Measurements from ENCODE around the gene MACROH2A2. TPM values are rescaled to one million over a fixed set of nuclear protein-coding genes. Genes with fewer than 3 reads are reported as not detected.

MACROH2A2 gene
- total and polyA plus RNA-seq, 10 donors = 1.2 to 4.9 (median 3.1) TPM

DNA sequence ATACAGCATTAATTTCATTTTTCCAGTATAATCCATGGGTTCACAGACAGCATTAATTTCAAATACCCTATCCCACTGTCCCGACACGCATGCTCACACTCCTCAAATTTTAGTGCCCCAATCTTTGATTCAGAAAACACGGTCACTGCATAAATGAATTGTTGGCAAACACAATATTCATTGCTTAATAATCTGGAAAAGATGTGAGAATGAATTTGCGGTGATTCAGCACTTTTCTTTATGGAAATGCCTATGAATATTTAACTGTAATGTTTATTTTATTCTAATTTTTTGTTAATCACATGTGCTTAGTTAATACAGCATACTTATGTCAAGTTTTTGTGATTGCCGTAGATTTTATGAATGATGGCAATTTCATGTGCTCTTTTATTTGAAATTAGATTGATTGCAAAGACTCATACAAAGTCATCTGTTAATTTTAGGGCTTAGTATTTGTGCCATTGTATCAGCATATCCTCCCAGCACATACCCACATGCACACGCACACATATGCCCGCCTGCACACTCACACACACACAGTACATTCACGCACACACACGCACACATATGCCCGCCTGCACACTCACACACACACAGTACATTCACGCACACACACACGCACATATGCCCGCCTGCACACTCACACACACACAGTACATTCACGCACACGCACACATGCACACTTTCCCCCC lies 35.1 kb downstream of the MACROH2A2 start:
- no peak overlapping the region for H3K4me3 ChIP-seq
- no peak overlapping the region for H3K27ac ChIP-seq
- TF ChIP-seq, protein P1, sequence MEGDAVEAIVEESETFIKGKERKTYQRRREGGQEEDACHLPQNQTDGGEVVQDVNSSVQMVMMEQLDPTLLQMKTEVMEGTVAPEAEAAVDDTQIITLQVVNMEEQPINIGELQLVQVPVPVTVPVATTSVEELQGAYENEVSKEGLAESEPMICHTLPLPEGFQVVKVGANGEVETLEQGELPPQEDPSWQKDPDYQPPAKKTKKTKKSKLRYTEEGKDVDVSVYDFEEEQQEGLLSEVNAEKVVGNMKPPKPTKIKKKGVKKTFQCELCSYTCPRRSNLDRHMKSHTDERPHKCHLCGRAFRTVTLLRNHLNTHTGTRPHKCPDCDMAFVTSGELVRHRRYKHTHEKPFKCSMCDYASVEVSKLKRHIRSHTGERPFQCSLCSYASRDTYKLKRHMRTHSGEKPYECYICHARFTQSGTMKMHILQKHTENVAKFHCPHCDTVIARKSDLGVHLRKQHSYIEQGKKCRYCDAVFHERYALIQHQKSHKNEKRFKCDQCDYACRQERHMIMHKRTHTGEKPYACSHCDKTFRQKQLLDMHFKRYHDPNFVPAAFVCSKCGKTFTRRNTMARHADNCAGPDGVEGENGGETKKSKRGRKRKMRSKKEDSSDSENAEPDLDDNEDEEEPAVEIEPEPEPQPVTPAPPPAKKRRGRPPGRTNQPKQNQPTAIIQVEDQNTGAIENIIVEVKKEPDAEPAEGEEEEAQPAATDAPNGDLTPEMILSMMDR (IDR thresholded peaks at IDR 0.05 in 8 of 11, conservative IDR thresholded peaks at IDR 0.05 in 3 of 11) = no peak
- TF ChIP-seq POLR2AphosphoS5 (IDR thresholded peaks at IDR 0.05) = no peak
- no peak for TF ChIP-seq POLR2A (IDR thresholded peaks at IDR 0.05)
- H3K36me3 ChIP-seq = no peaks in the 10 kb centered on the region
- 89 to 97% (median 92%) methylated on average over 15 of the region's 15 CpGs for WGBS, 5 donors
- no peak for DNase-seq
- H3K27me3 ChIP-seq (replicated peaks in 1 of 7) = no peaks in the 10 kb centered on the region
- H3K9me3 ChIP-seq = no peaks in the 10 kb centered on the region
- intact Hi-C loops (cut with DNase I; ENCODE audit: low total_unique reads) = no loop called here
- H3K4me1 ChIP-seq = peaks cover 0 to 15% (median 7%) of the 10 kb centered on the region in 6 donors

DNA sequence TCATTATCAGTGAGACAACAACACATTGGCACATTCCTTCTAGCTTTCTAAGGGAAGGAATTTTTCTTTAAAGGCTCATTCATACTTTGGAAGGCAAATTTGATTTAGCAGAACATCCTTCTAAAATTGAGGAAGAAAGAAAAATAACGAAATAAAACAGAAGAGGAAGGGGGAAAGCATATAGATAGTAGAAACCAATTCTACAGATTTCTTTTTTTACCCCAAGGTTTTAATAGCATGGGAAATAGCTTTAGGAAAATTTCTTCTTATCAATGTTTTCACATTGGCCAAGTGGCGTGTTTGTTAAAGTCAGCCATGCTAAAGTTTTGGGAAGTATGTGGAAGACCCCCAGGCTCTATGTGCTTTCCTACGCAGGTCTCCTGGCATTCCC lies 35.7 kb downstream of the MACROH2A2 start:
- peaks cover 0 to 20% (median 7%) of the 10 kb centered on the region in 6 donors for H3K4me1 ChIP-seq
- no peak overlapping the region for H3K4me3 ChIP-seq
- DNase-seq = no peak
- H3K27ac ChIP-seq = no peak overlapping the region
- TF ChIP-seq POLR2AphosphoS5 (IDR thresholded peaks at IDR 0.05) (no peak), POLR2A (IDR thresholded peaks at IDR 0.05) (no peak)
- TF ChIP-seq, protein P1 (IDR thresholded peaks at IDR 0.05 in 8 of 11, conservative IDR thresholded peaks at IDR 0.05 in 3 of 11) = no peak
- WGBS, 5 donors = 64 to 85% (median 77%) methylated on average over 3 of the region's 3 CpGs
- H3K36me3 ChIP-seq = no peaks in the 10 kb centered on the region
- no peaks in the 10 kb centered on the region for H3K9me3 ChIP-seq
- intact Hi-C loops (cut with DNase I; ENCODE audit: low total_unique reads) = no loop called here
- no peaks in the 10 kb centered on the region for H3K27me3 ChIP-seq (replicated peaks in 1 of 7)

DNA sequence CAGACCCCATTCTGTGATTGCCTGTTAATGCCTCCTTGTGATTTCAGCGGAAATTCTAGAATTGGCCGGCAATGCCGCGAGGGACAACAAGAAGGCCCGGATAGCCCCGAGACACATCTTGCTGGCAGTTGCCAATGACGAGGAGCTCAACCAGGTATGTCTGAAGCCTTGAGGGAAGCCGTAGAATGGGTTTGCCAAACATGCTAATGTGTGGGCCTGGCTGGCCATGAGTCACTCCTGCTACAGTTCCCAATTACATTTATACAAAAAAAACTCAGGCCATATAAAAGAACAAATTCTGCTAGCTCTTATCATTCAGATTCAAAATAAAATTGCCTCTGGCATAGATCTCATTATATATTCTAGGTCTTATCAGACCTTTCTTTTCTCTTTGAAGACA lies 37.4 kb downstream of the MACROH2A2 start:
- Histone ChIP-seq H3K27me3 (replicated peaks in 1 of 7) (no peaks in the 10 kb centered on the region), H3K36me3 (no peaks in the 10 kb centered on the region), H3K27ac (no peak overlapping the region), H3K4me1 (peaks cover 0 to 27% (median 7%) of the 10 kb centered on the region in 6 donors), H3K4me3 (no peak overlapping the region), H3K9me3 (no peaks in the 10 kb centered on the region)
- intact Hi-C loops (cut with DNase I; ENCODE audit: low total_unique reads) = no loop called here
- TF ChIP-seq POLR2A (IDR thresholded peaks at IDR 0.05) = no peak
- TF ChIP-seq POLR2AphosphoS5 (IDR thresholded peaks at IDR 0.05) = no peak
- WGBS, 5 donors = 97 to 99% (median 98%) methylated on average over 8 of the region's 8 CpGs
- DNase-seq = no peak

DNA sequence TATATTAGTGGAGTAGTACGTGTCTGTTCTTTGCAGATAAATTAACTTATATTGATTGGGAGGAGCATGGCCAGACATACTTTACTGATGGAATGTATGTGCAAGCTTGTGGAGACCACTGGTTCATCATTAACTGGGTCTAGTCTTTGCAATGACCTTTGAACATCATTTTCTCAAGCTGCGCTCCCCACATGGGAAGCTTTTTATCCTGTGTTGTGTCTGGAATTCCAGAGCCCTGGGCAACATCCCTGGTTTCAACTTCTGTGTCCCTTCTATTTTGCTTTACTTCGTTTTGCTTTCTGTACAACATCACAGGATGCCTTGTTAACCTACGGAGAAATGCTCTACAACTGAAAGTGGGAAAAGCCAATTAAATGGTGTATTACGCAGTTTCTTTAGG lies 38.3 kb downstream of the MACROH2A2 start:
- Histone ChIP-seq H3K27me3 (replicated peaks in 1 of 7) (no peaks in the 10 kb centered on the region), H3K9me3 (no peaks in the 10 kb centered on the region), H3K4me3 (no peak overlapping the region), H3K27ac (no peak overlapping the region), H3K4me1 (peaks cover 0 to 27% (median 7%) of the 10 kb centered on the region in 6 donors), H3K36me3 (no peaks in the 10 kb centered on the region)
- no peak for TF ChIP-seq POLR2AphosphoS5 (IDR thresholded peaks at IDR 0.05)
- no peak for TF ChIP-seq POLR2A (IDR thresholded peaks at IDR 0.05)
- DNase-seq = no peak
- 90 to 95% (median 94%) methylated on average over 5 of the region's 5 CpGs for WGBS, 5 donors
- intact Hi-C loops (cut with DNase I; ENCODE audit: low total_unique reads) = no loop called here

DNA sequence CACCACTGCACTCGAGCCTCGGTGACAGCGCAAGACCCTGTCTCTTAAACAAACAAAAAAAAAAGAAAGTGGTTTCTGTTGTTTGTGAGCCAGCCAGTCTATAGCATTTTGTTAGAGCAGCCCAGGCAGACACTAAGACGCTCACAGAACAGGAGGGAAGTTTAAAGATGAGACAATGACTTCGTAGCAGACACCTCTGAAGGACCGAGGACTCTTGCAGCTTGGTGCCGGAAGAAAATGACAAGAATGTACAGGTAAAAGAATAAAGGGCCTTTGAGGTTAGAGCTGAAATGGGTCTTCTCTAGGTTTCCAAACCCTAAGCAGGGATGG lies 39.7 kb downstream of the MACROH2A2 start:
- no peaks in the 10 kb centered on the region for H3K9me3 ChIP-seq
- H3K4me3 ChIP-seq = peak overlapping the region in 4 of 8 donors; percentile 1 to 51 (median 10)
- no peak for DNase-seq
- H3K36me3 ChIP-seq = peaks cover 0 to 5% (median 0%) of the 10 kb centered on the region in 6 donors
- 63 to 85% (median 79%) methylated on average over 7 of the region's 7 CpGs for WGBS, 5 donors
- peak overlapping the region in 6 of 8 donors; percentile 2 to 68 (median 58) for H3K27ac ChIP-seq
- no peaks in the 10 kb centered on the region for H3K27me3 ChIP-seq (replicated peaks in 1 of 7)
- H3K4me1 ChIP-seq = peaks cover 0 to 27% (median 7%) of the 10 kb centered on the region in 6 donors
- intact Hi-C loops (cut with DNase I; ENCODE audit: low total_unique reads) = no loop called here
- TF ChIP-seq POLR2A (IDR thresholded peaks at IDR 0.05) (no peak), POLR2AphosphoS5 (IDR thresholded peaks at IDR 0.05) (no peak)
- TF ChIP-seq, protein P1 (IDR thresholded peaks at IDR 0.05 in 8 of 11, conservative IDR thresholded peaks at IDR 0.05 in 3 of 11) = no peak
